ENCODE data around the gene MEX3A.
"Not testable (repeated sequence)": the region's sequence is repeated elsewhere in the genome, so short reads cannot be mapped to it uniquely, and the experiment has no call there.

GRCh38 chr1:156071332-156071816, 10.9 kb downstream of the MEX3A start:
- TF ChIP-seq CTCF, POLR2A (IDR thresholded peaks at IDR 0.05): not testable (repeated sequence)
